ENCODE results near the gene NCOA3. TPM values are rescaled to one million over a fixed set of nuclear protein-coding genes. Genes with fewer than 3 reads are reported as not detected.

NCOA3 gene
- total RNA-seq, 1 donor, result 72.8 TPM

DNA sequence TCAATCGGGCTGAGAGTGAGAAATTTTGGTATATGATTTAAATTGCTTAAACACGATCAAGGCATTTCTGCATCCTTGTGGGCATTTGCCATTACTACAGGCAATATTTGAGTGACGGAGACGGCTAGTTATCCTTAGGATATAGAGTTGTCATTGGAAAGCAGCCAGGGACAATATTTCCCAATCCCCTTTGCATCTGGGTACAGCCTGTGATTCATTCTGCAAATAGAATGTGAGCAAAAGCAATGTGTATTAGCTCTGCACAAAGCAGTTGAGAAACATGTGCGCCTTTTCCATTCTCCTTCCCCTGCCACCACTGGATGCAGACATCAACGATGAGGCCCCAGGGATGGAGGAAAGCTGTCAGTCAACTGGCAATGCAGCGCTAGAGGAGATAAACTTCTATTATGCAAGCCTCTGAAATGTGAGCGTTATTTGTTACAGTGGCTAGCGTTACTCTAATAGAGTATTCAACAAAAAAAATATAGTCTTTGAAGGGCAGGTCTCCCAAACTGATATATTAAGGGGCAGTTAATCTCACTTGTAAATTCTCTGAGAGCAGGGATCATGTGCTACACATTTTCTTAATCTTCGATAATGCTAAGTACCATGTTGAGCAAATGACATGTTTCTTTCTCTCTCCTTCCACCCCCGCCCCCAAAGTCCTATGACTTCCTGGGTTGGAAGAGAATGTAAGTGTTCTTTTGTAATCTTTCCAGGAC, 37.1 kb upstream of the NCOA3 start:
- Histone ChIP-seq H3K27me3 (ENCODE audit: insufficient read depth, low read length) (no peaks in the 10 kb centered on the region), H3K4me1 (ENCODE audit: insufficient read depth, low read length) (peaks cover 17% of the 10 kb centered on the region), H3K4me3 (ENCODE audit: low read length) (no peak overlapping the region), H3K9me3 (ENCODE audit: low read depth, low read length) (no peaks in the 10 kb centered on the region)

DNA sequence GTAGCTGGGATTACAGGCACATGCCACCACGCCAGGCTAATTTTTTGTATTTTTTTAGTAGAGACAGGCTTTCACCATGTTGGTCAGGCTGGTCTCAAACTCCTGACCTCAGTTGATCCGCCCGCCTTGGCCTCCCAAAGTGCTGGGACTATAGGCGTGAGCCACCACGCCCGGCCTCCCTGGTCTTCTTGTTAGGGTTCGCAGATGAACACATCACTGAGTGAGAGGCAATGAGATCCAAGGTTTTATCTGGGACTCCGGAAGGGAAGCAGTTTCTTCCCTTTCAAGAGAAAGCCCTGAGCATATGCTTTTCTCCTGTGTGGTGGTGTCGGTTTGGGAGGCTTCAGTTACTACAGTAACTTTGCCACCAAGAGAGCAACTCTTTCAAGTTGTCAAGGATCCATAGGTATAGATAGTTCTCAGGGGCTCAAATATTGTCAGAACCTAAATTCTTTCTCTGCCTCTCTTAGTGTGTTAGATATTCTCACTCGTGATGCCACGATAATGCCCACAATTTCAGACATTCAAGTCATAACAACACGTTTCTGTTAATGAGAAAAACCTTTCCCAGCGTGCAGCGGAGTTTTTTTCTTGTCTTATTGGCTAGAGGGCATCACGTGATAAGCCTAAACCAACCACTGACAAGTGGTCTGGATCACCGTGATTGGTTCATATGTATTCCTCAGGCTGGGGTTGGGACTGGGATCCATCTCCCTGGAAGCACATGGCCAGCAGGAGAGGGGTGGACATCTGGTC, 36.2 kb upstream of the NCOA3 start:
- no peaks in the 10 kb centered on the region for H3K27me3 ChIP-seq (ENCODE audit: insufficient read depth, low read length)
- H3K4me1 ChIP-seq (ENCODE audit: insufficient read depth, low read length), result peaks cover 17% of the 10 kb centered on the region
- no peaks in the 10 kb centered on the region for H3K9me3 ChIP-seq (ENCODE audit: low read depth, low read length)
- no peak overlapping the region for H3K4me3 ChIP-seq (ENCODE audit: low read length)

DNA sequence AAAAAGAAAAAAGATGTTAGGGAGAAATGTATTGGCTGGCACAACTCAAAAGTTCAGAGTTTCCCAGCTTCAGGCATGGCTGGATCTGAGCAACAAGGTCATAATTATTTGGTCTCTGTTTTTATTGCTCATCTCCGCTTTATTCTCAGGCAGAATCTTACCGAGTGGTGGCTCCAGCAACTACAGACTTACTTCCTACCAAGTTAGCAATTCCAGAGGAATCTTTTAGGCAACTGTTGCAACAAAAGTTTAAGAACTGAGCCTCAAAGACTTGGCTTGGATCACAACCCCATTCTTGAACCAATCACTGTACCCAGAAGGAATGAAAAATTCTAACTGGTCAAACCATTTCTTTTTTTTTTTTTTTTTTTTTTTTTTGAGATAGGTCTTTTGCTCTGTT, 35.5 kb upstream of the NCOA3 start:
- Histone ChIP-seq H3K27me3 (ENCODE audit: insufficient read depth, low read length) (no peaks in the 10 kb centered on the region), H3K4me3 (ENCODE audit: low read length) (no peak overlapping the region), H3K9me3 (ENCODE audit: low read depth, low read length) (no peaks in the 10 kb centered on the region), H3K4me1 (ENCODE audit: insufficient read depth, low read length) (peaks cover 17% of the 10 kb centered on the region)

GRCh38 chr20:47466704-47467459, 34.8 kb upstream of the NCOA3 start:
- Histone ChIP-seq H3K4me3 (ENCODE audit: low read length) (no peak overlapping the region), H3K27me3 (ENCODE audit: insufficient read depth, low read length) (no peaks in the 10 kb centered on the region), H3K4me1 (ENCODE audit: insufficient read depth, low read length) (peaks cover 17% of the 10 kb centered on the region), H3K9me3 (ENCODE audit: low read depth, low read length) (no peaks in the 10 kb centered on the region)

- Histone ChIP-seq H3K4me1 (ENCODE audit: insufficient read depth, low read length) (peaks cover 24% of the 10 kb centered on the region), H3K9me3 (ENCODE audit: low read depth, low read length) (no peaks in the 10 kb centered on the region), H3K27me3 (ENCODE audit: insufficient read depth, low read length) (no peaks in the 10 kb centered on the region), H3K4me3 (ENCODE audit: low read length) (no peak overlapping the region)
Measured at GRCh38 chr20:47468290-47469050, 33.2 kb upstream of the NCOA3 start.

DNA sequence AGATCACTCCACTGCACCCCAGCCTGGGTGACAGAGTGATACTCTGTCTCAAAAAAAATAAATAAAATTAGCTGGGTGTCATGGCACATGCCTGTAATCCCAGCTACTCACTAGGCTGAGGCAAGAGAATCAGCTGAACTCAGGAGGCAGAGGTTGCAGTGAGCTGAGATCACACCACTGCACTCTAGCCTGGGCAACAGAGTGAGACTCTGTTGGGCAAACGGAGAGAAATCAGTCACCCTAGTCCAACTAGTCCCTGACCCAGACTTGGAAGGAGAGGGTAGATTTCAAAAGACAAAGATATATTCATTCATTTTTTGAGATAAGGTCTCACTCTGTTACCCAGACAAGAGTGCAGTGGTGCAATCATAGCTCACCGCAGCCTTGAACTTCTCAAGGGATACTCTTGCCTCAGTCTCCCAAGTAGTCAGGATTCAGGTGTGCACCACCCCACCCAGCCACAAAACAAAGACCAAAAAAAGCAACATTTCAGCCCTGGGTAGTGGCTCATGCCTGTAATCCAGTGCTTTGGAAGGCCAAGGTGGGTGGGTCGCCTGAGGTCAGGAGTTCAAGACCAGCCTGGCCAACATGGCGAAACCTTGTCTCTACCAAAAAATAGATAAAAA, 26.2 kb upstream of the NCOA3 start:
- Histone ChIP-seq H3K9me3 (ENCODE audit: low read depth, low read length) (no peaks in the 10 kb centered on the region), H3K27me3 (ENCODE audit: insufficient read depth, low read length) (no peaks in the 10 kb centered on the region), H3K4me3 (ENCODE audit: low read length) (no peak overlapping the region), H3K4me1 (ENCODE audit: insufficient read depth, low read length) (peaks cover 21% of the 10 kb centered on the region)

GRCh38 chr20:47476452-47476851, 25.2 kb upstream of the NCOA3 start:
- H3K4me3 ChIP-seq (ENCODE audit: low read length), result no peak overlapping the region
- H3K9me3 ChIP-seq (ENCODE audit: low read depth, low read length), result no peaks in the 10 kb centered on the region
- peaks cover 21% of the 10 kb centered on the region for H3K4me1 ChIP-seq (ENCODE audit: insufficient read depth, low read length)
- H3K27me3 ChIP-seq (ENCODE audit: insufficient read depth, low read length), result no peaks in the 10 kb centered on the region

DNA sequence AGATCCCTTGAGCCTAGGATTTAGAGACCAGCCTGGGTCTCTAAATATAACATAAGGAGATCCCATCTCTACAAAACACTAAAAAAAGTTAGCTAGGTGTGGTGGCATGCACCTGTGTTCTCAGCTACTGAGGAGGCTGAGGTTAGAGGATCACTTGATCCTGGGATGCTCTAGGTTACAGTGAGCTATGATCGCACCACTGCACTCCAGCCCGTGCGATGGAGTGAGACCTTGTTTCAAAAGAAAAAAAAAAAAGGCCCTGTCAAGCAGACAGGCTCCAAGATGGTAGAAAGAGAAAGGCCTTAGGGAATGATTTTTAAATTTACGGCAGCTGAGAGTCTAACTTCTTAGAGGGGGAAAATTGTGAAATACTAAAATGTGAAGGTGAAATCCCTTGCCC, 22.6 kb upstream of the NCOA3 start:
- no peaks in the 10 kb centered on the region for H3K9me3 ChIP-seq (ENCODE audit: low read depth, low read length)
- H3K27me3 ChIP-seq (ENCODE audit: insufficient read depth, low read length), result no peaks in the 10 kb centered on the region
- peaks cover 8% of the 10 kb centered on the region for H3K4me1 ChIP-seq (ENCODE audit: insufficient read depth, low read length)
- H3K4me3 ChIP-seq (ENCODE audit: low read length), result no peak overlapping the region

DNA sequence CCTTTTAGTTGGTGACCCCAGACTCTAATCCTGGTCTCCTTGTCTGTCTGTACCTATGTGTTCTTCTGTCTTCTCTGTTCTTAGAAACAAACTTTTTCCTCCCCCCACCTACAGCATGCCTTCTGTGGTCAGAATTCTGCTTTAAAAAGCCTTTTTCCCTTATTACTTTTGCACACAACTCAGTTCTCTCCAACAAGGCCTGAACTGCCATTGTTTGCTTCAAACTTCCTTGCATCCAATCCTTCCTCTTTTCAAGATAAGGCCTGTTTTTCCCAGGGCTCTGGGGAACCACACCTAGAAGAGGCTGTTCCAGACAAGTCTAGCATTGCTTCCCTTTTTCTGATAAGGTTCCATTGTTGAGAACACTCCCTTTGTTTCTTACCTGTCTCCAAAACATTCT, 22.2 kb upstream of the NCOA3 start:
- Histone ChIP-seq H3K9me3 (ENCODE audit: low read depth, low read length) (no peaks in the 10 kb centered on the region), H3K4me3 (ENCODE audit: low read length) (no peak overlapping the region), H3K27me3 (ENCODE audit: insufficient read depth, low read length) (no peaks in the 10 kb centered on the region), H3K4me1 (ENCODE audit: insufficient read depth, low read length) (peaks cover 8% of the 10 kb centered on the region)

- Histone ChIP-seq H3K27me3 (ENCODE audit: insufficient read depth, low read length) (no peaks in the 10 kb centered on the region), H3K4me1 (ENCODE audit: insufficient read depth, low read length) (peaks cover 8% of the 10 kb centered on the region), H3K9me3 (ENCODE audit: low read depth, low read length) (no peaks in the 10 kb centered on the region), H3K4me3 (ENCODE audit: low read length) (no peak overlapping the region)
Measured at GRCh38 chr20:47480239-47480638, 21.4 kb upstream of the NCOA3 start.

DNA sequence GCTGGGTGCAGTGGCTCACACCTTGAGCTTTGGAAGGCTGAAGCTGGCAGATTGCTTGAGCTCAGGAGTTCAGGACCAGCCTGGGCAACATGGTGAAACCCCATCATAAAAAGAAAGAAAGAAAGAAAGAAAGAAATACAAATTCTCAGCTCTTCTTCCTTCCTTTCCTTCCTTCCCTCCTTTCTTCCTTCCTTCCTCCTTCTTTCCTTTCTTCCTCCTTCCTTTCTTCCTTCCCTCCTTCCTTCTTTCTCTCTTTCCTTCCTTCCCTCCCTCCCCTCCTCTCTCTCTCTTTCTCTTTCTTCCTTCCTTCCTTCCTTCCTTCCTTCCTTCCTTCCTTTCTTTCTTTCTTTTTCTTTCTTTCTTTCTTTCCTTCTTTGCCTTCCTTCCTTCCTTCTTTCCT, 21.0 kb upstream of the NCOA3 start:
- Histone ChIP-seq H3K4me1 (ENCODE audit: insufficient read depth, low read length) (peaks cover 8% of the 10 kb centered on the region), H3K27me3 (ENCODE audit: insufficient read depth, low read length) (no peaks in the 10 kb centered on the region)

DNA sequence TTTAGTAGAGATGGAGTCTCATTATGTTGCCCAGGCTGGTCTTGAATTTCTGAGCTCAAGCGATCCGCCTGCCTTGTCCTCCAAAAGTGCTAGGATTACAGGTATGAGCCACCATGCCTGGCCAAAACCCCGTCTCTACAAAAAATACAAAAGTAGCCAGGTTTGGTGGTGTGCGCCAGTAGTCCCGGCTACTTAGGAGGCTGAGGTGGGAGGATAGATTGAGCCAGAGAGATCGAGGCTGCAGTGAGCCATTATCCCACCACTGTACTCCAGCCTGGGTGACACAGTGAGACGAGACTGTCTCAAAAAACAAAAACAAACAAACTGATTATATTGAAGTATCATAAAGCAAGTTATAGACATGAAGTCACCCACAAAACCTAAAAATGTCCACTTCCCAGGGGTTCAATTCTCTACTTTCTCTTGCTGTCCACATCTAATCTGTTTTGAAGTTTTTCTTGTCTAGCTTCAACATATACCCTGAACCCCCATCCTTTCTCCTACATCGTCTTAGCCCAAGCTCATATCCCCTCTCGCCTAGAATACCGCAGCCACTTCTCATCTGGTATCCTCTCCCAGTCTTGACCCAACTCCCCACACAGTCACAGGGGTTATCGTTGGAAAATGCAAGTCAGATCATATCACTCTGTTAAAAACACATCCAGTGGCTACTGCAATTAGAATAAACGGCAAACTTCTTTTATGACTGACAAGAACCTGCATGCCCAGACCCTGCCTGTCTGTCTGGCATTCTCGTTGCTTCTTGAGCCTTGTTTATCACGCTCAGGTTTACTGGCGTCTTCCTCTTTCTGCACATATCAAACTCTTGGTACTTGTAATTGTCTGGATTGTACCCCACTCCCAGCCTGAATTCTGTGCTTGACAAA, 20.1 kb upstream of the NCOA3 start:
- Histone ChIP-seq H3K4me3 (ENCODE audit: low read length) (no peak overlapping the region), H3K9me3 (ENCODE audit: low read depth, low read length) (no peaks in the 10 kb centered on the region), H3K27me3 (ENCODE audit: insufficient read depth, low read length) (no peaks in the 10 kb centered on the region), H3K4me1 (ENCODE audit: insufficient read depth, low read length) (peaks cover 9% of the 10 kb centered on the region)

More for the DNA sequence above, 21.0 kb upstream of the NCOA3 start:
- Histone ChIP-seq H3K4me3 (ENCODE audit: low read length) (no peak overlapping the region), H3K9me3 (ENCODE audit: low read depth, low read length) (no peaks in the 10 kb centered on the region)

- no peaks in the 10 kb centered on the region for H3K27me3 ChIP-seq (ENCODE audit: insufficient read depth, low read length)
- H3K9me3 ChIP-seq (ENCODE audit: low read depth, low read length), result no peaks in the 10 kb centered on the region
- H3K4me3 ChIP-seq (ENCODE audit: low read length), result no peak overlapping the region
- H3K4me1 ChIP-seq (ENCODE audit: insufficient read depth, low read length), result peaks cover 21% of the 10 kb centered on the region
Measured at GRCh38 chr20:47482705-47483104, 19.0 kb upstream of the NCOA3 start.

- H3K9me3 ChIP-seq (ENCODE audit: low read depth, low read length), result no peaks in the 10 kb centered on the region
- H3K27me3 ChIP-seq (ENCODE audit: insufficient read depth, low read length), result no peaks in the 10 kb centered on the region
- H3K4me3 ChIP-seq (ENCODE audit: low read length), result no peak overlapping the region
- H3K4me1 ChIP-seq (ENCODE audit: insufficient read depth, low read length), result peaks cover 29% of the 10 kb centered on the region
Measured at GRCh38 chr20:47484303-47484702, 17.4 kb upstream of the NCOA3 start.

Measured in mononuclear cell (primary cell).